ENCODE measurements around the gene MUL1.
"Not testable (repeated sequence)": the region's sequence is repeated elsewhere in the genome, so short reads cannot be mapped to it uniquely, and the experiment has no call there.

Gene MUL1

GRCh38 chr1:20511518-20512428 is 3.8 kb upstream of the MUL1 start:
- DNase-seq: no peak

GRCh38 chr1:20508411-20508771 is 440 bp upstream of the MUL1 start:
- no peak for DNase-seq

- no peak for DNase-seq
Measured at GRCh38 chr1:20507248-20507563, 745 bp downstream of the MUL1 start.

- no peak for DNase-seq
Measured at GRCh38 chr1:20505488-20505887, 2.5 kb downstream of the MUL1 start.

- DNase-seq: no peak
Measured at GRCh38 chr1:20500716-20501115, 7.2 kb downstream of the MUL1 start.

GRCh38 chr1:20499718-20500117 is 8.2 kb downstream of the MUL1 start:
- no peak for DNase-seq

GRCh38 chr1:20499105-20499504 is 8.8 kb downstream of the MUL1 start:
- DNase-seq: no peak

- no peak for DNase-seq
Measured at GRCh38 chr1:20498116-20498515, 9.8 kb downstream of the MUL1 start.

- no peak for DNase-seq
Measured at GRCh38 chr1:20497506-20497905, 10.4 kb downstream of the MUL1 start.

GRCh38 chr1:20496725-20497383 is 11.1 kb downstream of the MUL1 start:
- DNase-seq: not testable (repeated sequence)

GRCh38 chr1:20496241-20496661 is 11.7 kb downstream of the MUL1 start:
- no peak for DNase-seq

- no peak for DNase-seq
Measured at GRCh38 chr1:20495661-20496060, 12.3 kb downstream of the MUL1 start.

GRCh38 chr1:20494609-20495311 is 13.2 kb downstream of the MUL1 start:
- DNase-seq: no peak

GRCh38 chr1:20493839-20494608 is 13.9 kb downstream of the MUL1 start:
- DNase-seq: peak; percentile 64 to 73

- no peak for DNase-seq
Measured at GRCh38 chr1:20493309-20493708, 14.6 kb downstream of the MUL1 start.

- no peak for DNase-seq
Measured at GRCh38 chr1:20492751-20493150, 15.2 kb downstream of the MUL1 start.

GRCh38 chr1:20491866-20492265 is 16.1 kb downstream of the MUL1 start:
- no peak for DNase-seq

- DNase-seq: no peak
Measured at GRCh38 chr1:20491178-20491577, 16.8 kb downstream of the MUL1 start.

GRCh38 chr1:20487236-20487590 is 20.7 kb downstream of the MUL1 start:
- no peak for DNase-seq

GRCh38 chr1:20486457-20487235 is 21.3 kb downstream of the MUL1 start:
- peak; percentile 27 to 48 for DNase-seq

- peak; percentile 20 to 39 for DNase-seq
Measured at GRCh38 chr1:20485527-20486456, 22.2 kb downstream of the MUL1 start, which contains the start of gene CAMK2N1. CAMK2N1 (minus strand) TSS chr1:20486210; CDS start chr1:20485379, 831 bp downstream.

Data from NCI-H1930 (cell line).